ENCODE results near the gene DNAJC5.

Gene DNAJC5

DNA sequence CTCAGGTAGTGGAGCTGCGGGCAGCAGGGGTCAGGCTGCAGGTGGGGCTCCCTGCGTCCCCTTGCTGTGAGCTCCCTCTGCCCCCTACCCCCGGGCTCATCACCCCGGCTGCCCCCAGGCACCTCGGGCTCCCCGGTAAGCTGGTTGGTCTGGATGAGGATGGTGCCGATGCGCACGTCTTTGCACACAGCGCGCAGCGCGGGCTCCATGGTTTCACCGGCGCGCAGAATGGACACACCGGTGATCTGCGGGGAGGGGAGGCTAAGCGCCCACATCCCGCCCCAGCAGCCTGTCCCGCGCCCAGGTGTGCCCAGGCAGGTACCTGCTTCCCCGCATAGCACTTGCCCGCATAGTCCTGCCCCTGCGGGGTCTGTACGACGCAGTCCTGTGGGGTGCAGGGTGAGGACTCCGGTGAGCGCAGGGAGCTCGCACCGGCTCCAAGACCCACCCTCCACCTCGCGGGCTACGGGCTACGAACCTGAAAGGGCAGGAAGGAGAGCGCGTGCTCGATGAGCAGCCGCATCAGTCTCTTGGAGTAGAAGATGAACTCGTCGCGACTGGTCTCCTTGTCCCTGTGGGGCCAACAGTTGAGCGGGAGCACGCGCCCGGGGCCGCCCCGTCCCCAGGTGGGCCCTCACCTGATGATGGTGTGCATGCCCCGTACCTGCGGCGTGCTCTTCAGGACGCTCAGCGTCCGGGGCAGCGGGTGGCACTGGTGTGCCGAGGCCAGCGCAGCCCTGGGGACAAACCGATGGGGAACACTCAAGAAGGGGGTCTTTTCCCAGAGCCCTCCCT is 45.7 kb downstream of the DNAJC5 start:
- Histone ChIP-seq H3K27ac (ENCODE audit: low read depth, low read length, poor library complexity, severe bottlenecking) (peak overlapping the region; percentile 7), H3K36me3 (ENCODE audit: insufficient read depth, low read length) (peaks cover 60% of the 10 kb centered on the region), H2AFZ (ENCODE audit: low read length) (no peak overlapping the region), H3K79me2 (ENCODE audit: insufficient read depth, low read length) (no peaks in the 10 kb centered on the region), H3K9me3 (ENCODE audit: low read length) (no peaks in the 10 kb centered on the region), H3K9me2 (ENCODE audit: low read depth, low read length) (no peaks in the 10 kb centered on the region), H3F3A (ENCODE audit: insufficient read depth, low read length) (no peaks in the 10 kb centered on the region), H3K27me3 (ENCODE audit: insufficient read depth, low read length) (no peaks in the 10 kb centered on the region), H3K9ac (ENCODE audit: low read length) (no peak overlapping the region), H4K20me1 (ENCODE audit: insufficient read depth, low read length) (no peaks in the 10 kb centered on the region), H3K4me2 (ENCODE audit: low read length) (0 out of 2 replicates have a peak overlapping the region, but pooled peaks have one; percentile 51), H3K4me3 (ENCODE audit: low read depth, low read length, poor library complexity, severe bottlenecking) (no peak overlapping the region), H3K4me1 (ENCODE audit: insufficient read depth, low read length, severe bottlenecking) (peaks cover 15% of the 10 kb centered on the region)
- TF ChIP-seq, protein P1, sequence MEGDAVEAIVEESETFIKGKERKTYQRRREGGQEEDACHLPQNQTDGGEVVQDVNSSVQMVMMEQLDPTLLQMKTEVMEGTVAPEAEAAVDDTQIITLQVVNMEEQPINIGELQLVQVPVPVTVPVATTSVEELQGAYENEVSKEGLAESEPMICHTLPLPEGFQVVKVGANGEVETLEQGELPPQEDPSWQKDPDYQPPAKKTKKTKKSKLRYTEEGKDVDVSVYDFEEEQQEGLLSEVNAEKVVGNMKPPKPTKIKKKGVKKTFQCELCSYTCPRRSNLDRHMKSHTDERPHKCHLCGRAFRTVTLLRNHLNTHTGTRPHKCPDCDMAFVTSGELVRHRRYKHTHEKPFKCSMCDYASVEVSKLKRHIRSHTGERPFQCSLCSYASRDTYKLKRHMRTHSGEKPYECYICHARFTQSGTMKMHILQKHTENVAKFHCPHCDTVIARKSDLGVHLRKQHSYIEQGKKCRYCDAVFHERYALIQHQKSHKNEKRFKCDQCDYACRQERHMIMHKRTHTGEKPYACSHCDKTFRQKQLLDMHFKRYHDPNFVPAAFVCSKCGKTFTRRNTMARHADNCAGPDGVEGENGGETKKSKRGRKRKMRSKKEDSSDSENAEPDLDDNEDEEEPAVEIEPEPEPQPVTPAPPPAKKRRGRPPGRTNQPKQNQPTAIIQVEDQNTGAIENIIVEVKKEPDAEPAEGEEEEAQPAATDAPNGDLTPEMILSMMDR (IDR thresholded peaks at IDR 0.05; ENCODE audit: low read length) = no peak
- TF ChIP-seq EZH2 (IDR thresholded peaks at IDR 0.05; ENCODE audit: borderline replicate concordance, low read length) = no peak

DNA sequence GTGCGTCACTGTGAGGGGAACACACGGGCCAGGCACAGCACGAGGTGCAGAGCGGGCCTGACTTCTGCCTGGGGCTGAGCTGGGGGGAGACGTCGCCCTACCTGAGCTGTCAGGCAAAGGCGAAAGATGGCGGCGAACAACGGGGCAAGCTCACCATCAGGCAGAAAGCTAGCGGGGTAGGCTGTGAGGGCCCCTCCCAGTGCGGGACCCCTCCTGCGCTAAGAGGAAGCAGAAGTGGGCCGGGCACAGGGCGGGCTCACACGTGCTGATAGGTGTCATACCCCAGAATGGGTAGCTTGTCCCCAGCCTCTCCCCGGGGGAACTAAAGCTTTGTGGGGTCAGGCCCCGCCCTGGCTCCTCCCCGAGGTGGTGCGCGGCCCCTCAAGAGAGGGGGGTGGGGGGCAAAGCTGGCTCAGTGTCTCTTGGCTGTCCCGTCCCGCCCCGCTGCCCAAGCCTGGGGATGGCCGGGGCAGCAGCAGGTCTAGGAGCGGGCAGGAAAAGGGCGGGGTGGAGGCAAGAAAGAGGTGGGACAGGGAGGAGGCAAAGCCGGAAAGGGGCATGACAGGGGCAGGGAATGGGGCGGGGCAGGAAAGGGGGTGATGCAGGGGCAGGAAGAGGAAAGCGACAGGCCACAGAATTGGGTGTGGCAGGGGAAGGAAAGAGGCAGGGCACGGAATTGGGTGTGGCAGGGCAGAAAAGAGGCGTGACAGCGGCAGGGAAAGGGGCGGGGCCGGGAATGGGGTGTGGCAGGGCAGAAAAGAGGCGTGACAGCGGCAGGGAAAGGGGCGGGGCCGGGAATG is 46.6 kb downstream of the DNAJC5 start:
- H3K4me3 ChIP-seq (ENCODE audit: low read depth, low read length, poor library complexity, severe bottlenecking) = peak overlapping the region; percentile 18
- H3K36me3 ChIP-seq (ENCODE audit: insufficient read depth, low read length) = peaks cover 53% of the 10 kb centered on the region
- H4K20me1 ChIP-seq (ENCODE audit: insufficient read depth, low read length) = no peaks in the 10 kb centered on the region
- TF ChIP-seq, protein P1 (IDR thresholded peaks at IDR 0.05; ENCODE audit: low read length) = no peak
- TF ChIP-seq EZH2 (IDR thresholded peaks at IDR 0.05; ENCODE audit: borderline replicate concordance, low read length) = no peak
- H3K4me1 ChIP-seq (ENCODE audit: insufficient read depth, low read length, severe bottlenecking) = peaks cover 15% of the 10 kb centered on the region
- H3K4me2 ChIP-seq (ENCODE audit: low read length) = peak overlapping the region; percentile 51
- H3K9ac ChIP-seq (ENCODE audit: low read length) = no peak overlapping the region; the same call in 1 of the 2 replicates
- H3K9me3 ChIP-seq (ENCODE audit: low read length) = no peaks in the 10 kb centered on the region
- no peaks in the 10 kb centered on the region for H3K27me3 ChIP-seq (ENCODE audit: insufficient read depth, low read length)
- no peaks in the 10 kb centered on the region for H3K79me2 ChIP-seq (ENCODE audit: insufficient read depth, low read length)
- H3F3A ChIP-seq (ENCODE audit: insufficient read depth, low read length) = no peaks in the 10 kb centered on the region
- H2AFZ ChIP-seq (ENCODE audit: low read length) = no peak overlapping the region
- no peaks in the 10 kb centered on the region for H3K9me2 ChIP-seq (ENCODE audit: low read depth, low read length)
- peak overlapping the region; percentile 48 for H3K27ac ChIP-seq (ENCODE audit: low read depth, low read length, poor library complexity, severe bottlenecking)

DNA sequence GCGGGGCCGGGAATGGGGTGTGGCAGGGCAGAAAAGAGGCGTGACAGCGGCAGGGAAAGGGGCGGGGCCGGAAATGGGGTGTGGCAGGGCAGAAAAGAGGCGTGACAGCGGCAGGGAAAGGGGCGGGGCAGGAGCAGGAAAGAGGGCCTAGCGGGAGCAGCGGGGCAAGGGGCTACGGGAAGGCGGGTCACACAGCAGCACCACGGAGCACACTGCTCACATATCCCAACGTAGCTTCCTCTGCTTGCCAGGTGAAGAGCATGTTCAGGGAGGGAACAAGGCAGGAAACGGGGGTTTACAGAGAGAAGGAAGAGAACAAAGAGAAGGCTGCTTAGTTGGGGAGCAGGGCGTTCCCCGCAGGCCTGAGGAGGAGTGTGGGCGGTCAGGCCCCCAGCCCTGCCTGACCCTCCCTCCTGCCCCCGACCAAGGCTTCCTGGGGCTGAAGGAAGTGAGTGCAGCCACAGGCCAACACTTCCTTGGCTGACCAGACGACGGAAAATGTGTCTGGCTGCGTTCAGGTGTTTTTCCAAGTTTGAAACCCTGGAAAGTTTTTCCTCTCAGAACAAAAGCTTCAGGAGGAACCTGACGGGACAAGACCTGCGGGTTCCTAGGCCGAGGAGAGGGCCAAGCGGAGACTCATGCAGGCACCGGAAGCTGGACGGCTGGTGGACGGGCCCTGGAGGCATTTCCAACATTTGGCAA is 47.5 kb downstream of the DNAJC5 start:
- peaks cover 51% of the 10 kb centered on the region for H3K36me3 ChIP-seq (ENCODE audit: insufficient read depth, low read length)

More for the DNA sequence above, 47.5 kb downstream of the DNAJC5 start:
- H3K79me2 ChIP-seq (ENCODE audit: insufficient read depth, low read length) = no peaks in the 10 kb centered on the region
- no peaks in the 10 kb centered on the region for H3K27me3 ChIP-seq (ENCODE audit: insufficient read depth, low read length)
- peak overlapping the region; percentile 23; the same call in 1 of the 2 replicates for H3K4me2 ChIP-seq (ENCODE audit: low read length)
- H3K9me3 ChIP-seq (ENCODE audit: low read length) = no peaks in the 10 kb centered on the region
- no peak overlapping the region for H3K27ac ChIP-seq (ENCODE audit: low read depth, low read length, poor library complexity, severe bottlenecking)
- H3F3A ChIP-seq (ENCODE audit: insufficient read depth, low read length) = no peaks in the 10 kb centered on the region
- peaks cover 15% of the 10 kb centered on the region for H3K4me1 ChIP-seq (ENCODE audit: insufficient read depth, low read length, severe bottlenecking)
- no peaks in the 10 kb centered on the region for H4K20me1 ChIP-seq (ENCODE audit: insufficient read depth, low read length)
- H2AFZ ChIP-seq (ENCODE audit: low read length) = no peak overlapping the region
- H3K9me2 ChIP-seq (ENCODE audit: low read depth, low read length) = no peaks in the 10 kb centered on the region
- no peak overlapping the region for H3K4me3 ChIP-seq (ENCODE audit: low read depth, low read length, poor library complexity, severe bottlenecking)
- TF ChIP-seq, protein P1 (IDR thresholded peaks at IDR 0.05; ENCODE audit: low read length) = no peak
- TF ChIP-seq EZH2 (IDR thresholded peaks at IDR 0.05; ENCODE audit: borderline replicate concordance, low read length) = no peak
- no peak overlapping the region for H3K9ac ChIP-seq (ENCODE audit: low read length)
